Cardiac muscle cell (in vitro differentiated cells and primary cell): ENCODE results near the gene ZNF467. TPM values are rescaled to one million over a fixed set of nuclear protein-coding genes. Genes with fewer than 3 reads are reported as not detected.

Experiments used
- DNase-seq, 2 donors: peaks; one replicate each; pipeline versions ENCODE4 v3.0.0 to v3.0.0-alpha.2; 2010 to 2017; ENCODE audit warnings: low read depth in 1 of 2, low spot score in 1 of 2
- H3K27ac ChIP-seq: fragments of 200-600 bp; sonication (generic); 2 replicates; pipeline ENCODE4 v1.5.1; 2016
- H3K27me3 ChIP-seq: fragments of 200-600 bp; sonication (generic); 2 replicates; pipeline ENCODE4 v1.6.0; 2016; ENCODE audit warnings: control low read depth
- H3K36me3 ChIP-seq: fragments of 200-600 bp; sonication (generic); 2 replicates; pipeline ENCODE4 v1.5.1; 2016; ENCODE audit warnings: control low read depth
- H3K4me1 ChIP-seq: fragments of 200-600 bp; sonication (generic); 2 replicates; pipeline ENCODE4 v1.8.1; 2017; ENCODE audit warnings: low read depth, mild to moderate bottlenecking, mixed run types
- H3K4me3 ChIP-seq: fragments of 200-600 bp; sonication (generic); 2 replicates; pipeline ENCODE4 v1.5.1; 2016; ENCODE audit warnings: mild to moderate bottlenecking
- H3K9me3 ChIP-seq: fragments of 200-600 bp; sonication (generic); 2 replicates; pipeline ENCODE4 v1.5.1; 2017; ENCODE audit warnings: low read depth, mild to moderate bottlenecking, control low read depth
- CTCF ChIP-seq: IDR thresholded peaks from 2 replicates; pipeline ENCODE4 v1.5.1; 2012; ENCODE audit warnings: low read depth, mild to moderate bottlenecking, low read length
- polyA plus RNA-seq: library from polyadenylated mRNA; unstranded; fragments of >200 nt; fragmentation: Nextera tagmentation; extraction: Ambion mirVana; gene quantifications from 2 replicates; pipeline ENCODE4 v1.2.1, GENCODE V29; 2016
- total RNA-seq: library from RNA; depleted of rRNA; stranded (reverse); fragments of >200 nt; gene quantifications from 2 replicates; pipeline ENCODE4 v1.2.3, GENCODE V29; 2016

Gene ZNF467
- total and polyA plus RNA-seq, 2 experiments from 2014 or later: 27.7 to 33.7 TPM

GRCh38 chr7:149794661-149795060 lies 21.3 kb upstream of the ZNF467 start:
- peak in 1 of 2 donors; percentile 55 for DNase-seq
- no peak overlapping the region for H3K4me3 ChIP-seq
- H3K36me3 ChIP-seq: no peaks in the 10 kb centered on the region
- H3K4me1 ChIP-seq: no peaks in the 10 kb centered on the region
- H3K27me3 ChIP-seq: peaks cover 16% of the 10 kb centered on the region
- no peak for TF ChIP-seq CTCF
- H3K27ac ChIP-seq: no peak overlapping the region
- H3K9me3 ChIP-seq: no peaks in the 10 kb centered on the region

- no peaks in the 10 kb centered on the region for H3K4me1 ChIP-seq
- H3K9me3 ChIP-seq: no peaks in the 10 kb centered on the region
- no peak overlapping the region for H3K4me3 ChIP-seq
- H3K36me3 ChIP-seq: no peaks in the 10 kb centered on the region
- no peak for DNase-seq
- H3K27me3 ChIP-seq: peaks cover 29% of the 10 kb centered on the region
- TF ChIP-seq CTCF: no peak
- H3K27ac ChIP-seq: no peak overlapping the region
Observed at GRCh38 chr7:149793261-149793660, 19.9 kb upstream of the ZNF467 start.

- no peak overlapping the region for H3K27ac ChIP-seq
- peaks cover 35% of the 10 kb centered on the region for H3K27me3 ChIP-seq
- DNase-seq: no peak
- no peaks in the 10 kb centered on the region for H3K36me3 ChIP-seq
- H3K4me1 ChIP-seq: no peaks in the 10 kb centered on the region
- no peaks in the 10 kb centered on the region for H3K9me3 ChIP-seq
- no peak for TF ChIP-seq CTCF
- no peak overlapping the region for H3K4me3 ChIP-seq
Observed at GRCh38 chr7:149792220-149792595, 18.8 kb upstream of the ZNF467 start.

DNA sequence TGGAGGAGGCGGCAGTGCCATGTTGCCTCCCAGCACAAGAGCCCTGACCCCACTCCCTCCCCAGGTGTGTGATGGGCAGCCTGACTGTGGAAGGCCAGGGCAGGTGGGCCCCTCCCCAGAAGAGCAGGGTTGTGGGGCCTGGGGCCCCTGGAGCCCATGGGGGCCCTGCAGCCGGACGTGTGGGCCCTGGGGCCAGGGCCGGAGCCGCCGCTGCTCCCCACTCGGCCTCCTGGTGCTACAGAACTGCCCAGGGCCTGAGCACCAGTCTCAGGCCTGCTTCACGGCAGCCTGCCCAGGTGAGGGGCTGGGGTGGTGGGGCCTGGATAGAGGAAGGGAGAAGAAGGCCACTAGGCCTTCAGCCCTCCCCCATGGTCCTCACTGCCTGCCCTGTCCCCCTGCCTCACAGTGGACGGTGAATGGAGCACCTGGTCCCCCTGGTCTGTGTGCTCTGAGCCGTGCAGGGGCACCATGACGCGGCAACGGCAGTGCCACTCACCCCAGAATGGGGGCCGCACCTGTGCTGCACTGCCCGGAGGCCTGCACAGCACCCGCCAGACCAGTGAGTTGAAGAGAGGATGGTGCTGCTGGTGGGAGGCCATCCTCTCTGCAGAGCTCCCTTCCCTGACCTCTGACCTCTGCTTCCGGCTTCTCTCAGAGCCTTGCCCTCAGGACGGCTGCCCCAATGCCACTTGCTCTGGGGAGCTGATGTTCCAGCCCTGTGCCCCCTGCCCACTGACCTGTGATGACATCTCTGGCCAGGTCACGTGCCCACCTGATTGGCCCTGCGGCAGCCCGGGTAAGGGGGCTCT lies 18.2 kb upstream of the ZNF467 start:
- H3K4me1 ChIP-seq: no peaks in the 10 kb centered on the region
- DNase-seq: no peak
- no peaks in the 10 kb centered on the region for H3K36me3 ChIP-seq
- H3K27ac ChIP-seq: no peak overlapping the region
- H3K4me3 ChIP-seq: no peak overlapping the region
- no peaks in the 10 kb centered on the region for H3K9me3 ChIP-seq
- TF ChIP-seq CTCF: no peak
- peaks cover 35% of the 10 kb centered on the region for H3K27me3 ChIP-seq

DNA sequence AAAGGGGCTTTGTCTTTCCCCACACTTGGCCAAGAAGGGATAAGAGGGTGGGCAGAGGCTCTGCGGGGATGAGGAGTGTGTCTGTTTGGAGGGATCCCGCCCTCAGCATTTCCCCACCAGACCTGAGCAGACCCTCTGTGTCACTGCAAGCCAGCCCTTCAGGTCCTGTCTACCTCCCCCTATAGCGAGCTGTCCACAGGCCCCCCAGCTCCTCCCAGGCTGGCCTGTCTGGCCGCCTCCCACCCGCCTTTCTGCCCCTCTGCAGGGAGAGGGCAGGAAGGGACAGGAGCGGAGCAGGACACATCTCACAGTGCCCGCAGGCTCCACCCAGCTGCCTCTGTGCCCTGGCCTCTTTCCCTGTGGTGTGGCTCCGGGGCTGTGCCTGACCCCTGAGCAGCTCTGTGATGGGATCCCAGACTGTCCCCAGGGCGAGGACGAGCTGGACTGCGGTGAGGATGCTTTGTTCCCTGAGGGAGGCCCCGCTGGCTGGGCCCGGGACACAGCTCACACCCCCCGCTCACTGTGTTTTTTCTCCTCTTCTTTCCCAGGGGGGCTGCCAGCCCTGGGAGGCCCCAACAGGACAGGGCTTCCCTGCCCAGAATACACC lies 17.5 kb upstream of the ZNF467 start:
- H3K9me3 ChIP-seq: no peaks in the 10 kb centered on the region
- no peaks in the 10 kb centered on the region for H3K4me1 ChIP-seq
- H3K36me3 ChIP-seq: no peaks in the 10 kb centered on the region
- DNase-seq: no peak
- H3K27ac ChIP-seq: no peak overlapping the region
- peaks cover 35% of the 10 kb centered on the region for H3K27me3 ChIP-seq
- H3K4me3 ChIP-seq: no peak overlapping the region
- TF ChIP-seq CTCF: no peak
